ENCODE results near the gene MTCH2.

Gene MTCH2

DNA sequence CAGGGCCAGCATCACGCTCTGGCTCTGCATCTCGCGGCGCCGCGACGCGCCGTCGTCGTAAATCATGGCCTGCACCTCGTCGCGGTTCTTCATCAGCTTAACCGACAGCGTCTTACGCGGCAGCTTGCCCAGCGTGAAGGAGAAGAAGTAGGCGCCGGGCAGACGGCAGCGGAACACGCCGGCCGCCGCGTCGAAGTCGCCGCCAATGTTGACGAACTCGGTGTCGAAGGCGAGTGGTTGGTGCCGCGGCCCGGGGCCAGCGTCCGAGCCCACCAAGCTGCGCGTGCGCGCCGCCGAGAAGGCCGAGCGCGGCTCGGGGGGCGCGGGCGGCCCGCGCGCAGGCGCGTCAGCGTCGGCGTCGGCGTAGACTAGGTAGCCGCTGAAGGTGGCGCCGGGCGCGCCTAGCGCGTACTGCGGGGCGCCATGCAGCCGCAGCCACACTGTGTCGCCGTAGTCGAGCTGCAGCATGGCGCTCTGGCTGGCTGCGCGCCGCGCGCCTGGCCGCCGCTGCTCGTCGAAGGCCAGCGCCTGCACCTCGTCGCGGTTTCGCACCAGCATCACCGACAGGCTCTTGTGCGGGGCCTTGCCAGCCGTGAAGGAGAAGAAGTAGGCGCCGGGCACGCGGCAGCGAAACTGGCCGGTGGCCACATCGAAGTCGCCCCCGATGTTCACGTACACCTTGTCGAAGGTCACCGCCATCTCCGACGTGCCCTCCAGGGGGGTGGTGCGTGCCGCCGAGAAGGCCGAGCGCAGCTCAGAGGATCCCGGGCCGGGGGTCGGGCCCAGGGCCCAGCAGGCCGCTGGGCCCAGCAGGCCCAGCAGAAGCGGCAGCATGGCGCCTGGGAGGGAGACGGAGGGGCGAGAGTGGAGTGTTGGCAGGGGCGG, 52.1 kb downstream of the MTCH2 start:
- no peak for DNase-seq (ENCODE audit: low read depth in 2 of 2)

DNA sequence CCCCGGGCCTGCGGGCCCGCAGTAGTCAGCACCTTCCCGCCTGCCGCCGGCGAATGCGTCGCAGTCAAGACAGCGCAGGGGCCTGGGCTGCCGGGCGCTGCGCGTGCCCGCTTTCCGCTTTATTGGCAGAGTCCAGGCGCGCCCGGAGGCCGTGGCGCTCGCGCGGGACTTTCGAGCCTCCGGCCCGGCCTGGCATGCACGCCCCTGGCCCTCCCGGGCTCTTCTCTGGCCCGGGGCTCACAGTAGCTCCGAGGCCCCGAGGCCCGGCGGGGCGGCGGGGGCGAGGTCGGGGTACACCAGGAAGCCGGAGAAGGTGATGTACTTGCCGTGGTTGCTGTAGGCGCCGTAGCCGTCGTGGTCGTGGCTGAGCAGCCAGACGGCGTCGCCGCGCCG, 52.8 kb downstream of the MTCH2 start:
- no peak for DNase-seq (ENCODE audit: low read depth in 2 of 2)

DNA sequence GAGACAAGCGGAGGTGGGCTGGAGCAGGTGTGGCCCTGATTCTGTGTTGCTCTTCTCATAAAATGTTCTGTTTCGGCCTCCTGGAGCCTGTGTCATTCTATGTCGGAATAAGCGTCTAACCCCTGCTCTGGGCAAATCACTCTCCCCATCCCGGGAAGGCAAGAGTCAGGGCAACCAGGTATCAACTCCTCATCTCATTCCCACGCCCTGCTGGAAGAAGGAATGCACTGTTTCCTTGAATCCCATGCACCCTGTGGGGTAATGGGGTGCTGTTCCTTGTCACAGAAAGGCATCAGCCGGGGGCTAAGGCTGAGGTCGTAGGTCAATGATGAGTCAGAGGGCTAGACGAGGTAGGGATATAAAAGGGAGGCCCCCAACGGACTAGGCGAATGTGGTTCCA, 53.2 kb downstream of the MTCH2 start:
- DNase-seq (ENCODE audit: low read depth in 2 of 2) = no peak

DNA sequence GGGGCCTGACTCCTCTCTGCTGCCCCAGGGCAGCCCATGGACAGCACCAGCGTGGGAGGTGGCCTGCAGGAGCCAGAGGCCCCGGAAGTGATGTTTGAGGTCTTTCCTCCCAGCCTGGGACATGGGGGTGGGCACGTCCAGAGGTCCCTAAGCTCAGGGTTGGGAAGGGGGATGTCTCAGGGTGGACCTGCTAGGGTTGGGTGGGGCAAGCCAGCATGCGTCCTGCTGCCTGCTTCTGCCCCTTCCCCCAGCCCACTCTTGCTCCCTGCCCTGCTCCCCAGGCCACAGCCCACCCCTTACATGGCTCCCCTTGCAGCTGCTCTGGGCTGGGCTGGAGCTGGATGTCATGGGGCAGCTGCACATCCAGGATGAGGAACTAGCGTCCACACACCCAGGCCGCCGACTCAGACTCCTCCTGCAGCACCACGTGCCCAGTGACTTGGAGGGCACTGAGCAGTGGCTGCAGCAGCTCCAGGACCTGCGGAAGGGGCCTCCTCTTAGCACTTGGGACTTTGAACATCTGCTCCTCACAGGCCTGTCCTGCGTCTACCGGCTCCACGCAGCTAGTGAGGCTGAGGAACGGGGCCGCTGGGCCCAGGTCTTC, 54.5 kb downstream of the MTCH2 start:
- DNase-seq (ENCODE audit: low read depth in 2 of 2) = no peak

DNA sequence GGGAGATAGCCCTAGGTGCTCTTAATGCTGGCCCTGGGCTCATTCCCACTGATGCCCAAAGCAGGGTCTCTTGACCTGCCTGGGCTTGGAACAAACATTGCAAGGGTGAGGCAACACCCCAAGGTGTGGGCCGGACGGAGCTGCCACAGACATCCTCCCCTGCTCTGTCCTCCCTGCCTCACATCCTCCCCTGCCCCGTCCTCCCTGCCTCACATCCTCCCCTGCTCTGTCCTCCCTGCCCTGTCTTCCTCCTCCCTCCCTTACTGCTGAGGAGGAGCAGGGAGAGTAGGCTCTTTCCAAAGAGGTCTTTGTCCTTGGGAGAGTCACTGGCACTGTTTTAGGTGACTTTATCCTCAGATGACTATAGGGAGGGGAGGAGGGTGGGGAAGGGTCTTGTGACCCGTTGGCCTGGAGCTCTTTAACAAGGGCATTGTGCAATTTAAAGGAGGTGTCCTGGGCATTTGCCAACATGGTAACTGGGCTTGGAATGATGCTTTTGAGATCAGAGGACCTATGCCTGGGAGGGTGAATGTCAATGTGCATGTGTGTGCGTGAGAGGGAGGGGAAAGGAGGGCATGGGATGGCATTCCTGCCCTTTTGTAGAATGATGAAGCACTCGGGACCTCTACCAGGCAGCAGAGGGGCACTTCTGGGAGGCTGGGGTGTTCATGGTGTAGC, 55.2 kb downstream of the MTCH2 start:
- DNase-seq (ENCODE audit: low read depth in 2 of 2) = no peak

DNA sequence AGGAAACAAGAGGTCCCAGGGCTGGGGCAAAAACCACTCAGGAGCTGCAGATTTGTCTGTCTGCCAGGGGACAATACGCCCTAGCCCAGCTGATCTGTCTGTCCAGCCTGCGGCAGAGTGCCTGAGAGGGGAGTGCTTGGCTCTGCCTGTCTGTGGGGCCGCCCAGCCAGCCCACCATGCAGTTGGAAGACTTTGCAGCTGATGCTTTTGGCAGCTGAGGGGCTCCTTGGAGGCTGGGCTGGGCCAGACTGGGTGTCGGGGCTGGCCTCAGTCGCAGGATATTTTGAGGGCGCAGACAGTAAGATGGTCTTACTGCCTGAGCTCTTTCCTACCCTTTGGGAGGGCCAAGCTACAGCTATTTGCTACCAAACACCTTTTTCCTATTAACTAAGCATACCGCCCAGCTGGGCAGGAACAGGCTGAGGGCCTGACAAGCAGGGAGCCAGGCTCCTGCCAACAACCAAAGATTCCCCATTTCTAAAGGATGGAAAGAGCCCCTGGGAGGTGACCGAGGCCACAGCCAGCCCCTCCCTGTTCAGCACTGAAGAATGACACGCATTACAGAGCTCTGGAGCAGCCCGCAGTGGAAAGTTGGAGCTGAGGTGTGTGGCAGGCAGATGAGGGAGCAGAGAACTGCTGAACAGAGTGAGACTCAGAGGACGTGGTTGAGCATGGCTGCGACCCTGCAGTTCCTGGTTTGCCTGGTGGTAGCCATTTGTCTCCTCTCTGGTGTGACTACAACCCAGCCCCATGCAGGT, 56.1 kb downstream of the MTCH2 start, which contains the start of gene FAM180B:
TSS of gene FAM180B (plus strand) at position 581 of the 758 bp plus-strand sequence. CDS start at position 672, 91 bp downstream.
- no peak for DNase-seq (ENCODE audit: low read depth in 2 of 2)

DNA sequence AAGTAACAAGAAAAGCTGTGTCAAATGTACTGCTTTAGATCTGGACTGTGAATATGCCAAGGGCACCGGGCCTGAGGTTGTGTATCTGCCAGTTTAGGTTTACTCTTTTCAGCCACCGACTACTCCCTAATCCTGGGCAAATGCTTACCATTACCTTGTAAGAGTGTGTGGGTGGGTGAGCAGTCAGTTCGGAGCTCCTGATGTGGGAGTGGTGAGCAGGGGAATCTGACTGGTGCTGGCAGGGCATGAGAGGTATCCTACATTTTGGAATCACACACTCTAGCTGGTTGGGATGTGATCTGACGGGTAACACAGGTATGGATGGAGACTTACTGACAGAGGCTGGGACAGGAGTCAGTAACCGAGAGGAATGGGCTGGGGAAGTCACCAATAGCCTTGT, 58.5 kb downstream of the MTCH2 start:
- DNase-seq (ENCODE audit: low read depth in 2 of 2) = no peak

DNA sequence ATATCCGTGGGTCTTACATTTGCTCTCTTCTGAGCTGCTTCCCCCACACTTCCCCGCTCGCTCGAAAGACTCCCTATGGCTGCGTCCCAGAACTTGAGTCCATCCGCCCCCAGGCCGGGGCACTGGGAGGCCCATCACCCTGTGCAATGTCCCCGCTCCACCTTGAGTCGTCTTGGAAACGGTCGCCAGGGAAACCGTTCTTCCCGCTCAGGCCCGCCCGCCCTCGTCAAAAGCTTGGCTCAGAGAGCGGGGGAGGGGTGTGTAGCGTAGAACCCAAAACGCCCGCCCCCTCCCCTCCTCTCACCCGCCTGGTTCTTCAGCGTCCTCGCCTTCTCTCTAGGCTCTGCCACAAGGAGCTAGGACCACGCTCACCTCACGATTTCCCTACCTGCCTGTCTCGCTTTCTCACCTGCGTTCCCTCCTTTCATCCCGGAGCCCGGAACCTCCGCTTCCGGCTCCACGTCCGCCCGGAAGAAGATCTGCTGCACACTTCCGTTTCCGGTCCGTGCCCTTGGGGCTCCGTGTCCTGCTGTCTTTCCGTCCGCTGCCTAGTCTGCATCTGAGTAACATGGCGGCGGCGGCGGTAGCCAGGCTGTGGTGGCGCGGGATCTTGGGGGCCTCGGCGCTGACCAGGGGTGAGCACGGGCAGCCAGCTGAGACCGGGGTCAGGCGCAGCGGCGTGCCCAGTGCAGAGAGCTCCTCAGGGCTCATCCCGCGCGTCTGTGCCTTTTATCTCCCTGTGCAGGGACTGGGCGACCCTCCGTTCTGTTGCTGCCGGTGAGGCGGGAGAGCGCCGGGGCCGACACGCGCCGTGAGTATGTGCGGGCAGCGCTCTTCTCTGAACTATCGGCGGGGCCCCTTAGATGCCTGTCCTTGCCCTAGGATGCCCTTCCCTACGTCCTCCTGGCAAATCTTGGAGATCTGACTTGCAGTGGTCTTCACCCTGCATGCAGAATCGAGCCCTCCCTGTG, 63.5 kb downstream of the MTCH2 start, which contains the start of the genes KBTBD4 and NDUFS3:
TSS of gene KBTBD4 (minus strand) at position 447 of the 971 bp plus-strand sequence. CDS start at position 428, 19 bp downstream.
TSS of gene NDUFS3 (plus strand) at position 551 of the 971 bp plus-strand sequence. CDS start at position 569, 18 bp downstream.
- DNase-seq (ENCODE audit: low read depth in 2 of 2) = peak; percentile 85 to 86

DNA sequence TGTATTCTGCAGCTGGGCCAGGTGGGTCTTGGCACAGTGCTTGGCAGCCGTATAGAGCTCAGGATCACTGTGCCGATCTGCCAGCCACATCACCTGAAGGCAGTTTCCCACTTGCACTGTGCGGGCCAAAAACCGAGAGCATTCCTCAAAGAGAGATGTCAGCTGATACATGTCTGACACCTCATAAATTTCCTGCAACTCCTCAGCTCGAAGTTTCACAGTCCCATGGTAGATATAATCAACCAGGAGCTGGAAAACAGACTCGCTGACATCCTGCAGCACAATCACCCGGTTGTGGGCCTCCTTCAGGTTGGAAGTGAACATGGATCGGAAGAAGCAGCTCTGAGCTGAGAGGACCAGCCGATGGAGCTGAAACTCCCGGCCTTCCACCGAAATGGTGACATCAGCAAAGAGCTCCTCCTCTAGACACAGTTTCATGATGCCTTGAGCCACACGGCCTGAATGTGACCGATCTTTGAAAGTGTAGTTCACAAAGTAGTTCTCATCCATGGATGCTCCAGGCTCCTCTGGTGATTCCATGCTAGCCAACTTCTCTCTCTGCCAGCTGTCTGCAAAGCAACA, 64.8 kb downstream of the MTCH2 start:
- no peak for DNase-seq (ENCODE audit: low read depth in 2 of 2)

DNA sequence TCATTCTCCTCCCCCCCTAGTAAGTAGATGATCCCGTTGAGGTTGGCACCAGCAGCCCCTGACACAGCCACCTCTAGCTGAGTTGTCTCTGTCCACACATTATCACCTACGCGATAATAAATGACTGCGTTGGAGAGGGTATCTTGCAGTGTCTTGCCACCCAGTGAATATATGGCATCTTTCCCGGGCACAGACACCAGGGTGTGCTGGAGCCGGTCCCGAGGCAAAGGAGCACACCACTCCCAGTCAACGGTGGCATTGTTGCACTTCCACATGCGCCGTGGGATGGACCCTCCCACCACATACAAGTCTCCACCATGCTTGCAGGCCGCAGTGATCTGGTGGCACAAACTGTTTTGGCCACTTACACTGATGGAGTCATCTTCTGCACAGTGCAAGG, 69.0 kb downstream of the MTCH2 start:
- DNase-seq (ENCODE audit: low read depth in 2 of 2) = no peak

DNA sequence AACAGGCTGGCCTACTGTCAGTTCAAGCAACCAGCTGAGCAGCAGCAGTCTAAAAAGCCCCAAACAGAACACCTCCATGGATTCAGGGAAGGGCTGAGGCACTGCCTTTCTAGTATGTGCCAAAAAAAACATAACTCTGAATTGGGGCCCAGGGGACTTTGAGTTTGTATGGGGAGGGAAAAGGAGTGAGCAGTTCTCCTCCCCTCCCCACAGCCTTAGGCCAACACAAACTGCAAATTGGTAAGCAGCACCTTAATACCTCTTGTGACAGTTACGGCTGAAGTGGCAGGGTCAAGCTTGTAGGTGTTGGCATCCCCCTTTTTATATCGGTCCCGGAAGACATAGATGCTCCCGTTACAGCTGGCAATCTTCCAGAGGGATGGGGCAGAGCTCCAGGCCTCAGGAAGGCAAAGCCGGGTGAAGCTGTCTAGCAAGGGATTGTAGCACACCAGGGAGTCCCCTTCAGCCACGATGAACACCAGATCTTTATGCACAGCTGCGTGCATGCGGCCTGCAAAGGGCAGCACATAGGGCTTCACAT, 69.6 kb downstream of the MTCH2 start:
- DNase-seq (ENCODE audit: low read depth in 2 of 2) = no peak

DNA sequence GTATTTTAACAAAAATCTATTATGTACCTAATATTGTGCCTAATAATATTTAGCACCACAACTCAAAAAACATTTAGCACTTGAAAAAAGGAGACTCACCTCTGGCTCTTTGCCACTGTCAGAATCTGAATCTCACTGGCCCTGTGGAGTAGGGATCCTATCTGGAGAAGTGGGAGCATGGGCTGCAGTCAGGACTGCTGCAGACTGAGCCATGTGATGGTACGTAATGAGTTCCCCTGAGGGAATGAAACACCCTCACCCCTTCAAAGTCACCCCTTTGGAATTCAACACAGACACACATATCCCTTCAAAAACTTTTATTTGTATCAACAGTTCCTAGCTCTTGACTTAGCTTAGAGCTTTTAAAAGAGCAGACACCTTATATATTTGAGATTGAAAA, 70.5 kb downstream of the MTCH2 start:
- DNase-seq (ENCODE audit: low read depth in 2 of 2) = no peak

DNA sequence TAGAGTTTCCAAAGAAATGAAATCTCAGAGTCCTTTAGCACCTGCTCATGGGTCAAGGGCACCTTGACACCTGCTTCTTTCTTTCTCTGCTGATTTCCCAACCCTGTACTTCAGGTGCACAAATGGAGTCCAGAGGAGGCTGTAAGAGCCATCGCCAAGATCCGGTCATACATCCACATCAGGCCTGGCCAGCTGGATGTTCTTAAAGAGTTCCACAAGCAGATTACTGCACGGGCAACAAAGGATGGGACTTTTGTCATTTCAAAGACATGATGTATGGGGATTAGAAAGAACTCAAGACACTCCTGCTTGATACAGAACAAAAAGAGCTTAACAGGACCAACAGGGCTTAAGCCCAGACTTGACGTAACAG, 71.0 kb downstream of the MTCH2 start:
- no peak for DNase-seq (ENCODE audit: low read depth in 2 of 2)

DNA sequence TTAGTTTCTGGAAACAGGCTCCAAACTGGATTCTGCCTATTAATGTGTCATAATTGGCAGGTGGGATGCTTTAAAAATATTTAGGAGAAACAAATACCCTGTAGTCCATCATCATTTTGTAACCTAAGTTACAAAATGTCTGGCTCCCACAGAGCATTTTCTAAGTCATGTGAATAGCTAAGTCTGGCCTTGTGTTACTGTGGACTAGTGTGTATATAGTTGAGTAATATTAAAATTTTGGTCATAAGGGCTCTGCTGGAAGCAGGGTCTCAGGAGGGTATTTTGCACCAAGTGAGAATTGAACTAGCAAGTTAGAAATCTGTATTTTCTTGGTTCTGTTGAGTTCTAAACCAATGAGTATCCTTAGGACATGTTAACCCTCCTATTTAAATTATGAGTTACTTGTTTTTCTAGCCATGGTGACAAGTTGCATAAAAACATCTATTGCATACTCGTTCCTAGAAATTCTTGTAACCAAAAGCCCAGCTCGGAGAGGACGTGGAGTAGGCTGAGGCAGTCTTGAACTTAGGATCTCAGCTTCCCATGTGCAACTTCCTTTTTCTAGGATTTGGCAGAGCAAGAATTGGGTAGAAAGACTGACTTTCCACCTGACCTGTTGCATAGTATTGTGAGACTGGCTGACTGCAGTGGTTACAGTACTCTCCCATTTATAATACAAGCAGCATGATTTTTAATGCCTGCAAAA, 71.6 kb downstream of the MTCH2 start:
- no peak for DNase-seq (ENCODE audit: low read depth in 2 of 2)

DNA sequence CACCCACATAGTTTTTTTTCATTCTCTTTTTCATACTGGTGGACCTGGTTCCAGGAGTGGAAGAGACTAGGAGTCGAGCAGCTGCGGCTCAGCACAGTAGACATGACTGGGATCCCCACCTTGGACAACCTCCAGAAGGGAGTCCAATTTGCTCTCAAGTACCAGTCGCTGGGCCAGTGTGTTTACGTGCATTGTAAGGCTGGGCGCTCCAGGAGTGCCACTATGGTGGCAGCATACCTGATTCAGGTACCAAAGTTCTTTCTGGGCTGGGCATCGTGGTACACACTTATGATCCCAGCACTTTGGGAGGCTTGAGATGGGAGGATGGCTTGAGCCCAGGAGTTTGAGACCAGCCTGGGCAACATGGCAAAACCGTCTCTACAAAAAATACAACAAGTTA, 72.7 kb downstream of the MTCH2 start:
- DNase-seq (ENCODE audit: low read depth in 2 of 2) = no peak
